MM.1S (cell line): ENCODE measurements around the gene PPP1R12B.

Experiments
- CTCF ChIP-seq: fragments of 300-600 bp; sonication (generic); IDR thresholded peaks from 2 replicates; pipeline ENCODE4 v1.5.1; 2016; ENCODE audit warnings: antibody characterized with exemption, low read length, mixed read lengths
- EZH2phosphoT487 ChIP-seq: fragments of 300-600 bp; sonication (generic); IDR thresholded peaks from 2 replicates; pipeline ENCODE4 v1.6.1; 2018; ENCODE audit warnings: antibody characterized with exemption, low read length

- TF ChIP-seq CTCF (no peak), EZH2phosphoT487 (no peak)
Measured at GRCh38 chr1:202624088-202624780, 275.7 kb downstream of the PPP1R12B start.
